Measurements from ENCODE around the gene FNDC3A. TPM values are rescaled to one million over a fixed set of nuclear protein-coding genes. Genes with fewer than 3 reads are reported as not detected.

FNDC3A gene
- total RNA-seq, 1 donor from 2014 or later = 41.8 TPM

- Histone ChIP-seq H3K4me3 (ENCODE audit: low read length in 3 of 3) (peak overlapping the region in 2 of 3 donors; percentile 17 to 38), H3K9ac (ENCODE audit: low read depth in 1 of 3, low read length in 3 of 3) (no peak overlapping the region), H3K27me3 (ENCODE audit: control insufficient read depth in 3 of 3, insufficient read depth in 3 of 3, low read length in 3 of 3) (no peaks in the 10 kb centered on the region), H3K4me1 (ENCODE audit: control insufficient read depth in 3 of 3, insufficient read depth in 3 of 3, low read length in 3 of 3) (no peaks in the 10 kb centered on the region), H3K27ac (ENCODE audit: low read depth, low read length) (no peak overlapping the region), H3K36me3 (ENCODE audit: control insufficient read depth in 3 of 3, insufficient read depth in 3 of 3, low read length in 3 of 3) (peaks cover 23 to 52% (median 46%) of the 10 kb centered on the region in 3 donors), H3K9me3 (ENCODE audit: control insufficient read depth in 3 of 3, low read length in 3 of 3) (no peaks in the 10 kb centered on the region)
These were observed 282.5 kb downstream of the FNDC3A start for GRCh38 chr13:49258089-49258796.

Small RNA genes within 50 kb of the gene (small RNA-seq; reads per million reads assigned to genes)
- gene COX7CP1 (not detected), gene RNU6-60P (not detected), gene RNY3P2 (not detected)

Other genes with a start within 250 kb of the FNDC3A start
- not detected for gene MLNR, start 244.4 kb downstream of the FNDC3A start, total RNA-seq

Data from skeletal muscle tissue (tissue), 5 donors.